Hematopoietic multipotent progenitor cell treated with erythropoietin and hydrocortisone succinate and interleukin-3 and kit ligand, for 8 days (in vitro differentiated cells): ENCODE data around the gene ALOX15.
"Not testable (repeated sequence)": the region's sequence is repeated elsewhere in the genome, so short reads cannot be mapped to it uniquely, and the experiment has no call there.

ENCODE experiments used
- DNase-seq: peaks from one replicate; pipeline ENCODE4 v3.0.0-alpha.2; 2015

Gene ALOX15, protein sequence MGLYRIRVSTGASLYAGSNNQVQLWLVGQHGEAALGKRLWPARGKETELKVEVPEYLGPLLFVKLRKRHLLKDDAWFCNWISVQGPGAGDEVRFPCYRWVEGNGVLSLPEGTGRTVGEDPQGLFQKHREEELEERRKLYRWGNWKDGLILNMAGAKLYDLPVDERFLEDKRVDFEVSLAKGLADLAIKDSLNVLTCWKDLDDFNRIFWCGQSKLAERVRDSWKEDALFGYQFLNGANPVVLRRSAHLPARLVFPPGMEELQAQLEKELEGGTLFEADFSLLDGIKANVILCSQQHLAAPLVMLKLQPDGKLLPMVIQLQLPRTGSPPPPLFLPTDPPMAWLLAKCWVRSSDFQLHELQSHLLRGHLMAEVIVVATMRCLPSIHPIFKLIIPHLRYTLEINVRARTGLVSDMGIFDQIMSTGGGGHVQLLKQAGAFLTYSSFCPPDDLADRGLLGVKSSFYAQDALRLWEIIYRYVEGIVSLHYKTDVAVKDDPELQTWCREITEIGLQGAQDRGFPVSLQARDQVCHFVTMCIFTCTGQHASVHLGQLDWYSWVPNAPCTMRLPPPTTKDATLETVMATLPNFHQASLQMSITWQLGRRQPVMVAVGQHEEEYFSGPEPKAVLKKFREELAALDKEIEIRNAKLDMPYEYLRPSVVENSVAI

DNA sequence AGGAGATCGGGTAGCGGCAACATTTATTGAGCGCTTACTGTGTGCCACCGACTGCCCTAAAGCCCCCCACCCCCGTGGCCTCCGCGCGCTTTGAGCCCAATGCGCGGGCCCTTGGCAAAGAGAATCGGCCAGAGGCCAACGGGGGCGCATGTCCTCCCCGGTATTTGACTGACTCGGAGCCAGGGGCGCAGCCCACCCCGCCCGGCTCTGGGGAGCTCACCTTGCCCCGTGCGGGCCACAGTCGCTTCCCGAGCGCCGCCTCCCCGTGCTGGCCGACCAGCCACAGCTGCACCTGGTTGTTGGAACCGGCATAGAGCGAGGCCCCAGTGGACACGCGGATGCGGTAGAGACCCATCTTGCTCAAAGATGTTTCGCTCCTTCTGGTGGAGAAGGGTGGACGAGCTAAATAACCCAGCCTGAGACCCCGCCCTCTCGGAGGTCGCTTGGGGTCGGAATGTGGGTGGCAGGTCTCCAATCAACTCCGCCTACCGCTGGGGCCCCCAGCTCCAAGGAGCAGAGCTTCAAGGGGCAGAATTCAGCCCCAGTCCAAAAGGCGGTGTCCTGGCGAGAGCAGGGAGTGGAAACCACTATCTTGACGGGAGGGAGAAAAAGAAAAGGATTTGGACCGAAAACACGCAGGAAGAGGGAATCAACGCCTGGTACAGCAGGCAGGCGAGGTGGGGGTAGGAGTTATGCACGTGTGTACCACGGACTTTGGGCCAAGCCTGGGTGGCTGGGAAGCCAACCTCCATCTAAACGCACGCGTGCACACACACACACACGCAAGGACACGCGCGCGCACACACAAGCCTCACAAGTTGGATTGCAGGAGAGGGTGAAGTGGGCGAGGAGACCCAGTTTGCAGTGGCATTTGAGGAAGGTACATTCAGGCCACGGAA, at the start of gene ALOX15:
Gene ALOX15, minus strand, starts transcription at position 382 of the 899 bp plus-strand sequence. Its CDS starts 27 bp downstream, at position 355.
- no peak for DNase-seq

GRCh38 chr17:4690745-4691144, 49.3 kb upstream of the ALOX15 start:
- no peak for DNase-seq

DNA sequence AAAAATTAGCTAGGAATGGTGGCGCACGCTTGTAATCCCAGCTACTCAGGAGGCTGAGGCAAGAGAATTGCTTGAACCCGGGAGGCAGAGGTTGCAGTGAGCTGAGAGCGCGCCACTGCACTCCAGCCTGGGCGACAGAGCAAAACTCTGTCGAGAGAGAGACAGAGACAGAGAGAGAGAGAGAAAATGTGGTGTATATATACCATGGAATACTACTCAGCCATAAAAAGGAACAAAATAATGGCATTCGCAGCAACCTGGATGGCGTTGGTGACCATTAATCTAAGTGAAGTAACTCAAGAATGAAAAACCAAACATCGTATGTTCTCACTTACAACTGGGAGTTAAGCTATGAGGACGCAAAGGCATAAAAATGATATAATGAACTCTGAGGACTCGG, 48.4 kb upstream of the ALOX15 start:
- not testable (repeated sequence) for DNase-seq

DNA sequence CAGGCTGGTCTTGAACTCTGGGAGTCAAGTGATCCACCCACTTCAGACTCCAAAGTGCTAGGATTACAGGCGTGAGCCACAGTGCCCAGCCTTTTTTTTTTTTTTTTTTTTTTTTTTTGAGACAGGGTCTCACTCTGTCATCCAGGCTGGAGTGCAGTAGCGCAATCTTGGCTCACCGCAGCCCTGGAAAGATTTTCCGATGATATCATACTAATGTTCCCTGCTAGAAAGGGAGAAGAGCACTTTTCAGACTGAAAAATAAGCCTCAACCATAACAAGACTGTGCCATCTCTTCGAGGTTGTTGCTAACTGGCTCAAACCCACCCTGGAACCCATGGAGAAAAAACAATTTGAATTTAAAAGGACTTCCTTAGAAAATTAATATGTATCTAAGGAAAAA, 42.3 kb upstream of the ALOX15 start:
- not testable (repeated sequence) for DNase-seq

GRCh38 chr17:4679658-4680057, 38.2 kb upstream of the ALOX15 start:
- DNase-seq: no peak

- no peak for DNase-seq
Measured at GRCh38 chr17:4678448-4679026, 37.1 kb upstream of the ALOX15 start.

GRCh38 chr17:4676791-4677190, 35.3 kb upstream of the ALOX15 start:
- DNase-seq: no peak

DNA sequence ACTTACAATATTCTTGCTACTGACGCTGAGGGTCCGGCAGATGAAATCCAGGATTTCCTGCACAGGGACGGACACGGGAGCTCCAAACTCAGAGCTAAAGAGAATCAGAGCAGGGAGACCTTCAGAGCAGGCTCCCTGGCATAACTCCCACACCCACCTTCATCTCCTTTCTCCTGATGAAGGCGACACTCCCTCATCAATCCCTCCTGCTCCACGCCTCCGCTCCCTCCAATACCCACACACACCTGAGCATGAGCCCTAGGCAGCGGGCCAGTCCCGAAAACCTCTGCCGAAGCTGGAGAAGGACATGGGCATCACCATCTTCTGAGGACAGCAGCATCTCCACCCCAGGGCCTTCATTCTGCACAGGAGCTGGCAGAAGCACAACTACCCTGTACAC, 34.3 kb upstream of the ALOX15 start:
- DNase-seq: no peak

DNA sequence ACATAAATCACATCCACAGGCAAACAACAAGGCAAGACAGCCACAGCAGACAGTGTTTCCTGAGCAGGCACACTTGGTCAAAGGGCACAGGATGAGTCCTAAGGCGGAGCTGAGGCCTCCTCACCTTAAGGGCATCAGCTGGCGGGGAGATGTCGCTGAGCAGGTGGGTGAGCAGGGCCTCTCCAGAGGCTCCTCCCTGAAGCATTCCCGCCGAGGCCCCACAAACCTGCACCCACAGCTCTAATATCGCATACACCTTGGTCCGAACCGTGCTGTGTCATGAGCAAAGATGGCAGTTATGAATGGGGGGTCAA, 33.2 kb upstream of the ALOX15 start:
- no peak for DNase-seq

GRCh38 chr17:4673986-4674684, 32.7 kb upstream of the ALOX15 start:
- DNase-seq: no peak

DNA sequence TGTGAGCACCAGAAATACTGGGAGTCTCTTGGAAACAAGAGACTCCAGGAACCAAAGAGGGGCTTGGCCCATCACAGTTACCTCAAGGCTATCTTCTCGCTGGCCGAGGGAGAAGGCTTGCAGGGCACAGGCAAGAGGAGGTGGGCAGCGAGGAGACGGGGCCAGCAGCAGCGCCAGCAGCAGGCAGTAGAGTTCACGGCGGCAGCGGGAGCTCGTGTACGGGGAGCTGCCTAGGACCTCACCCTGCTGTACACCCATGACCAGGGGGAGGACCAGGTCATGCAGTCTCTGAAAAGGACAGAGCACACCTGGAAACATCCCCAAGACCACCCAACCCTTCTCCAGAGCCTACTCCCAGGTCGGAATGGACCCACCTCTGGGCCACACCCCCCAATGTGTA, 31.7 kb upstream of the ALOX15 start:
- DNase-seq: no peak

DNA sequence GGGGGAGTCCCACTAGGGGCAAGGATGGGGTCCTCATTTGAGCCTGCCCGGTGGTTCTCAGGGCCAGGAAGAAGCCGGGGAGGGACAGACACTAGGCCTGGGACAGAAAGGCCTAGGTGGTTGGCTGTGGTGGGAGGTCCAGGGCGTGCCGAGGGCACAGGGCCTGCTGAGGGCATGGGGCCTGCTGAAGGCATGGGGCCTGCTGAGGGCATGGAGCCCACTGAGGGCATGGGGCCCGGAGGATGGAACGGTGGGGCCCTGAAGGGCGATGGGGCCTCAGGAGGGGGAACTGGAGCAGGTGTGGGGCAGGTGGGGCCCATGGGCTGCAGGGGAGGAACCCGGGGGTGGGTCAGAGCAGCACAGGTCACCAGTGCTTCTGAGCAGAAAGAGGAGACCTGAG, 31.3 kb upstream of the ALOX15 start:
- DNase-seq: no peak

DNA sequence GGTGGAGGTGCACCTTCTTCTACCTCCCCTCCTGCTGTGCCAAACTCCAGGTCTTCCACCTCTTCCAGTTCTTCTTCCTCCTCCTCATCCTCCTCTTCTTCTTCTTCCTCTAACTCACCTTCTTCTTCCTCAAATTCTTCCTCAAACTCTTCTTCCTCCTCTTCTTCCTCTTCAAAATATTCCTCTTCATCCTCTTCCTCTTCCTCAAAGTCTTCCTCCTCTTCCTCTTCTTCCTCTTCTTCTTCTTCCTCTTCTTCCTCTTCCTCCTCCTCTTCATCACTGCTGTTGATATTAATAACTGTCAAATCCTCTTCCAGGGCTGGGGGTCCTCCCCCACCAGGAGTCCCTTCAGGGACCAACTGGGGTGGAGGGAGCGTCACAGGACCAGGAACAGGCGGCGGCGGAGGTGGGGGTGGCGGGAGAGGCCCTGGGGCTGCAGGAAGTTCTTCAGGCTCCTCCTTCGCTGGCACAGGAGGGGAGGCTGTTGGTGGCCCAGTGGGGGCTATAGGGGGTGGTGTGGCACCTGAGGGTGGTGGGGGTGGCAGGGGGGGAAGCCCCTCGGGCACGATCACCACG, 30.7 kb upstream of the ALOX15 start:
- no peak for DNase-seq

- no peak for DNase-seq
Measured at GRCh38 chr17:4667166-4667565, 25.7 kb upstream of the ALOX15 start.

GRCh38 chr17:4666296-4666695, 24.8 kb upstream of the ALOX15 start:
- no peak for DNase-seq

GRCh38 chr17:4665027-4665426, 23.5 kb upstream of the ALOX15 start:
- no peak for DNase-seq

DNA sequence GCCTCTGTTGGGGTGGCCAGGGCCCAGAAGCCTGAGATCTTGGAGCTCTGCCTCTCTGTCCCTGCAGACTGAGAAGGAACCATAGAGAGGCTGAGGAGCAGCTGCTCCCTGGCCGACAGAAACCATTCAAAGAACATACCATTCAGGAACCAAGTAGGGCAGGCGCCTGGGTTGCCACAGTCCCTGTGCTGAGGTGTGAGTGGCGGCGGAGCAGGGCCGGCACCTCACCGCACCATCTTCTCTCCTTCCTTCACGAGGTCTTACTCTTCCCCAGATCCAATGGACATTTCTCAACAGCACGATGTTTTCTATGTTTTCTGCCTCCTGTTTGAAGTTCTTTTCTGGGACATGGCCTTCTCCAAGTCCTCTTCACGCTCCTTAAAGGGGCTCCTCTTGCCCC, 22.8 kb upstream of the ALOX15 start:
- DNase-seq: no peak

DNA sequence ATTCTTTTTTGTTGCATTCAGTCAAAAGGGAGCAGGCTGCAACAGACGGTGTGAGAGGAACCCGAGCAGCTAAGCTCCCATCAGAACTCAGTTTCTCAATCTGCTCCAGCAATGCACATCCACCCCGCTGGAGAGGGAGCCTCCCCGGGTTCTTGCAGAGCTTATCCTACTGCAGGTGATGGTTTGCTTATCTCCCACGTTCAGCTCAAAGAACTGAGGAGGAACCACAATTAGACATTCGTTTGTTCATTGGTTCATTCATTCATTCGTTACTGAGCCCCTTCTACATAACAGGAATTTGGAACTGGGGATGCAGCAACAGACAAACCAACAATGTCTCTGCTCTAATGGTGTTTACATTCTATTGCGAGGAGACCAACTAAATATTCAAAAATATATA, 22.2 kb upstream of the ALOX15 start:
- no peak for DNase-seq

DNA sequence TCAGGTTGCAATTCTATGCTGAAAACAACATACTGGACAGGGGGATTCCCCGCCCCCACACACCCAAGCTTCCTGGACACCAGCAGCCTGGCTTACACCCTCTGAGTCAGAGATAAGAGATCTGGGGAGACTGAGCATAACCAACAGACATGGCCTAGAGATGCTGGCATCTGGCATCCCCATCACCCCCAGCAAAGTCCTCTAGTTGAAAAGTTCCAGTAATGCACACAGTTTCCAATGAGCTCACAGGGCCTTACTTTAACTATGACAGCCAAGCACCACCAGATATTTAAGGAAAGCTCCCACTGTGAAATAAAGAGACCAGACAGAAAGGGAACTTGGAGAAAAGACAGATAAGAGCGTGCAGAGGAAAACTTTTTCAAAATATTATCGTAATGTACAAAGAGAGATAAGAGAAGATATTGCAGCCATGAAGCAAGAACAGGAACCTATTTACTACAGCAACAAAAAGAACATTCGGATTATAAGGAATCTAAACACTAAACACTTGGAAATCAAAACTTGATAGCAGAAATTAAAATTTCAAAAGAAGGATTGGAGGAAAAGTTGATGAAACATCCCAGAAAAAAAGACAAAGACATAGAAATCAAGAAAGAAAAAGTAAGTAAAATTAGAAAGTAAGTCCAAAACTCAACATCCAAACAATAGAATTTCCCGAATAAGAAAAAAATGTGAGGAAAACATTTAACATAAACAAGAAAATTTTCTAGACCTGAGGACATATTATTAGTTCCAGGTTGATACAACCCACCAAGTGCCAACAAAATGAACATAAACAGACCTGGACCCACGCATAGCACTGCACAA, 17.2 kb upstream of the ALOX15 start:
- DNase-seq: peak; percentile 84

DNA sequence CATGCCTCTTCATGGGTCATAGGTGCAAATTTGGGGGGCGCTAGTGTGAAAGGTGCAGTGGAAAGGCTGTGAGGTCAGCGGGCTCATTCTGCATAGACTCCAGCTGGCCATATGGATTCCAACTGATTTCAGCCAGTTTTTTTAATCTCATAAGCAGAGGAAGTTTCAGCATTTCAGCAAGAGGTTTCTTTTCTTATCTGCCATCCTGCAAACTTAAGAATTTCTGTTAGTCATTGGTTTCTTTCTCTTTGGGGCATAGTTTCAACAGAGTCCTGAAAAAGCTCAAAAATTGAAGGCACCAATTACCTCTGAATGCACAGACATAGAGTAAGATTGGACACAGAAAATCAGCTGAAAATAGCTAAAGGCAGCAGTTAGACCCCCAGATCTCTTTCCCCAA, 16.2 kb upstream of the ALOX15 start:
- DNase-seq: peak; percentile 54

GRCh38 chr17:4655933-4656332, 14.5 kb upstream of the ALOX15 start:
- not testable (repeated sequence) for DNase-seq
